Activated CD8-positive, alpha-beta memory T cell treated with anti-CD3 and anti-CD28 coated beads, Interleukin-2, amount 10 ng/mL, durations not matched to agents 7 days and 5 days (primary cell): Measurements from ENCODE around the gene GRIK1. TPM values are rescaled to one million over a fixed set of nuclear protein-coding genes. Genes with fewer than 3 reads are reported as not detected.

Source experiments
- ATAC-seq: fragments of 150-1000 bp; cut with Tn5 transposase; one replicate; pipeline ENCODE4 v1.10.0; 2021; ENCODE audit warnings: moderate library complexity
- CTCF ChIA-PET: fragments of 350-600 bp; sonication (Branson Sonifier 250); formaldehyde crosslinking; loops from one replicate; lab custom pipeline; 2021; ENCODE audit warnings: antibody characterized with exemption; lab: Charles Lee
- DNase-seq: peaks from one replicate; pipeline ENCODE4 v3.0.0-alpha.2; 2020
- H3K27ac Mint-ChIP-seq: one replicate; pipeline ENCODE4 v1.8.0; 2021; ENCODE audit warnings: mild to moderate bottlenecking, mixed read lengths
- H3K27me3 Mint-ChIP-seq: one replicate; pipeline ENCODE4 v1.8.0; 2021; ENCODE audit warnings: mixed read lengths
- H3K36me3 Mint-ChIP-seq: one replicate; pipeline ENCODE4 v1.8.0; 2021; ENCODE audit warnings: mild to moderate bottlenecking, mixed read lengths
- H3K4me1 Mint-ChIP-seq: one replicate; pipeline ENCODE4 v1.8.0; 2021; ENCODE audit warnings: mixed read lengths
- H3K4me3 Mint-ChIP-seq: one replicate; pipeline ENCODE4 v1.8.0; 2021; ENCODE audit warnings: mild to moderate bottlenecking, moderate library complexity, mixed read lengths
- H3K9me3 Mint-ChIP-seq: one replicate; pipeline ENCODE4 v1.8.0; 2022; ENCODE audit warnings: low read depth, mixed read lengths
- total RNA-seq, 2 experiments: library from RNA; stranded (reverse); gene quantifications; one replicate each; pipeline ENCODE4 v1.2.3, GENCODE V29; 2021

The GRIK1 gene
- total RNA-seq, 2 experiments from 2014 or later, result not detected

GRCh38 chr21:29640080-29640508, 299.7 kb downstream of the GRIK1 start:
- no peaks in the 10 kb centered on the region for H3K4me1 Mint-ChIP-seq
- ATAC-seq, result no peak
- no peak for DNase-seq
- H3K4me3 Mint-ChIP-seq, result no peak overlapping the region
- CTCF ChIA-PET, result no interaction called here
- H3K27me3 Mint-ChIP-seq, result no peaks in the 10 kb centered on the region
- H3K9me3 Mint-ChIP-seq, result no peaks in the 10 kb centered on the region
- H3K27ac Mint-ChIP-seq, result no peak overlapping the region
- no peaks in the 10 kb centered on the region for H3K36me3 Mint-ChIP-seq

- DNase-seq (no peak), ATAC-seq (no peak)
- Mint-ChIP-seq H3K36me3 (no peaks in the 10 kb centered on the region), H3K4me3 (no peak overlapping the region), H3K27me3 (no peaks in the 10 kb centered on the region), H3K27ac (no peak overlapping the region), H3K4me1 (no peaks in the 10 kb centered on the region), H3K9me3 (no peaks in the 10 kb centered on the region)
- CTCF ChIA-PET, result no interaction called here
Measured at GRCh38 chr21:29639366-29640079, 300.3 kb downstream of the GRIK1 start.

DNA sequence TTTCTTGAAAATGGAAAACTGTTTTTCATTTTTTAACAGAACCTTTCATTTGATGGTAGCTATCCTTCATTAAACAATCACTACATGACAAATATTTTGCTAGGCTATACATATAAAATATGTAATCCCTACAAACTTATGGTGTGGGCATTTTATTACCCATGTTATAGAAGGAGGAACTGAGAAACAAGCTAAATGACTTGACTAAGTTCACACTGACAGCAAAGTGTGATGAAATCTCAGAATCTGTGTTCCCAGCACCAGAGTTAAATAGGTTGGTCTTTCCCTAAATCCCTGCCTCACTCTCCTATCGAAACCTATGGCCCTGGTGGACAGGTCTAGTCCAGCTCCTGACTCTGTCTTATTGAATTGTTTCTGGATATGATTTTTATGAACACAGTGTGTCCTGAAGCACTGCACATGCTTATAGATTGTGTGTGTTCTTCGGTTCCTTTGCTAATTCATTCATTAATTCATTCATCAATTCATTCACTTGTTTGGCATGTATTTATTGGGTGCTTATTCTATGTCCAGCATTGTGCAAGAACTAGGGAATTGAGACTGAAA, 301.0 kb downstream of the GRIK1 start:
- no peak overlapping the region for H3K4me3 Mint-ChIP-seq
- no peak for DNase-seq
- no peak overlapping the region for H3K27ac Mint-ChIP-seq
- no peaks in the 10 kb centered on the region for H3K9me3 Mint-ChIP-seq
- no peaks in the 10 kb centered on the region for H3K36me3 Mint-ChIP-seq
- H3K27me3 Mint-ChIP-seq, result no peaks in the 10 kb centered on the region
- CTCF ChIA-PET, result no interaction called here
- ATAC-seq, result no peak
- no peaks in the 10 kb centered on the region for H3K4me1 Mint-ChIP-seq

GRCh38 chr21:29638138-29638537, 301.7 kb downstream of the GRIK1 start:
- CTCF ChIA-PET, result no interaction called here
- Mint-ChIP-seq H3K36me3 (no peaks in the 10 kb centered on the region), H3K27ac (no peak overlapping the region), H3K4me1 (no peaks in the 10 kb centered on the region), H3K9me3 (no peaks in the 10 kb centered on the region), H3K4me3 (no peak overlapping the region), H3K27me3 (no peaks in the 10 kb centered on the region)
- DNase-seq, result no peak
- ATAC-seq, result no peak

DNA sequence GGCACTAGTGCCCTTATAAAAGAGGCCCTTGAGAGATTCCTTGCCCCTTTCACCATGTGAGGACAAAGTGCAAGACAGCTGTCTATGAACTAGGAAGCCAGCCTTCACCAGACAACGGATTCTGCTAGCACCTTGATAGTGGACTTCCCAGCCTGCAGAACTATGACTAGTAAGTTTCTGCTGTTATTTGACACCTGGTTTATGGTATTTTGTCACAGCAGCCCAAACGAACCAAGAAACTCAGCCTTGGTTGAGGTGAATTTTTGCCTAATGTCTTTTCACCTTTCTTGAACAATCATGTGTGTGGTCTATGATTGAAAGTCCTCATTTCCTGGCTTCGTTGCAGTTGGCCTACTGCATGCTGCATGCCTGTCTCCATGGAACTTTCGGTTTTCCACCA, 302.2 kb downstream of the GRIK1 start:
- H3K4me3 Mint-ChIP-seq, result no peak overlapping the region
- no peaks in the 10 kb centered on the region for H3K4me1 Mint-ChIP-seq
- H3K36me3 Mint-ChIP-seq, result no peaks in the 10 kb centered on the region
- H3K27me3 Mint-ChIP-seq, result no peaks in the 10 kb centered on the region
- no peak for DNase-seq
- ATAC-seq, result no peak
- no peak overlapping the region for H3K27ac Mint-ChIP-seq
- CTCF ChIA-PET, result no interaction called here
- H3K9me3 Mint-ChIP-seq, result no peaks in the 10 kb centered on the region

DNA sequence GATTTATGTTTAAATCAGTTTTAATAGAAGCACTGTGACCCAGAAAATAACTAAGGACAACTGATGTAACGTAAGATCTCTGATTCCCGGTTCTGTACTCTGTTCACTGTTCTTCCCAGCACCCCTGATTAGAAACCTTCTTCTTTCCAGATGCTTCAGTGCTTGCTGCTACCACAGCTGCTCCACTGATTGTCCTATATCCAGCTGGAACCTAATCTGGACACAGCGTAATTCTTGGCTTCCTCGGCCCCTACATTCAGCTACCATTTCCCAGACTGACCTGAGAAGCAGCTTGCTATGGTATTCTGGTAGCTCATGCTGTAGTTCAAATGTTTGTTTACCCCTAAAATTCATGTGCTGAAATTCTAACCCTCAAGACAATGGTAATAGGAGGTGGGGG, 302.7 kb downstream of the GRIK1 start:
- Mint-ChIP-seq H3K36me3 (no peaks in the 10 kb centered on the region), H3K27ac (no peak overlapping the region), H3K27me3 (no peaks in the 10 kb centered on the region), H3K9me3 (no peaks in the 10 kb centered on the region), H3K4me3 (no peak overlapping the region), H3K4me1 (no peaks in the 10 kb centered on the region)
- CTCF ChIA-PET, result interaction anchor here (1.3 kb wide), 1 partner anchor 162 kb away, joined by 3 read pairs; no protein-coding TSS in a partner anchor
- no peak for DNase-seq
- no peak for ATAC-seq

DNA sequence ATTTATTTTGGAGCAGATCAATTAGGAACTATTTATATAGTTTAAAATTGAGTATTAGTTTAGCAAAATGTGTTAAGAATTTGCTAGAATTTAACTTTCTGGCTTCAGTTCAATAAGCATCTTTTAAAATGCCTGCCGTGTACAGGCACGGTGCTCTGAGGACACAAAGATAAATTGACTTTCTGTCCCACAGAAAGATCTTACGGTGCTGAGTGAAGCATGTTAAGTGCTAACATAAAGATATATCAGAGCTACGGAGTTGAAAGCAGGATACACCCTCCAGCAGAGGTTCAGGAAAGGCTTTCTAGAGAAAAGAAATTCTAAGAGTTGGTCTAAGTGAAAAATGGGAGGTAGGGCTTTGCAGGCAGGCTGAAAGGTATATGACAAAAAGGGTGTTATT, 305.4 kb downstream of the GRIK1 start:
- no peaks in the 10 kb centered on the region for H3K27me3 Mint-ChIP-seq
- no peak overlapping the region for H3K27ac Mint-ChIP-seq
- H3K4me1 Mint-ChIP-seq, result no peaks in the 10 kb centered on the region
- ATAC-seq, result no peak
- no peaks in the 10 kb centered on the region for H3K36me3 Mint-ChIP-seq
- DNase-seq, result no peak
- no peaks in the 10 kb centered on the region for H3K9me3 Mint-ChIP-seq
- CTCF ChIA-PET, result no interaction called here
- no peak overlapping the region for H3K4me3 Mint-ChIP-seq

DNA sequence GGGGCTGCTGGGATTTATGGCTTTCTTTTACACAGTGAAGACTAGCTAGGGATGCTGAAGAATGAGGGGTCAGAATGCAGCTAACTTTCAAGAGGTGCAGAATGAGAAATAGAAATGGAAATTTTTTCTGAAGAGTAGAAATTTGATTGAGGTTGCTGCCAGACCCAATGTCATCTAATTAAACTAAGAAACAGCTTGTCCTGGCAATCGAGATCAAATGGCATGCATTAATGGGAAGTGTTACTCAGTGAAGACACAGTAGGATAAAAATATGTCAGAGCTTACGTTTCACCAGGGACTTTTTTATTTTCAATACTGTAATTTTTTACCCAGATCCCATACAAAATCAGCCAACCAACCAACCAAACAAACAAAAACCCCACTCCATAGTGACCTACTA, 306.0 kb downstream of the GRIK1 start:
- H3K4me3 Mint-ChIP-seq, result no peak overlapping the region
- no peaks in the 10 kb centered on the region for H3K36me3 Mint-ChIP-seq
- no peak for DNase-seq
- CTCF ChIA-PET, result no interaction called here
- no peak for ATAC-seq
- H3K9me3 Mint-ChIP-seq, result no peaks in the 10 kb centered on the region
- no peaks in the 10 kb centered on the region for H3K27me3 Mint-ChIP-seq
- no peak overlapping the region for H3K27ac Mint-ChIP-seq
- no peaks in the 10 kb centered on the region for H3K4me1 Mint-ChIP-seq

GRCh38 chr21:29630441-29630840, 309.4 kb downstream of the GRIK1 start:
- Mint-ChIP-seq H3K9me3 (no peaks in the 10 kb centered on the region), H3K27ac (no peak overlapping the region), H3K27me3 (no peaks in the 10 kb centered on the region), H3K36me3 (no peaks in the 10 kb centered on the region), H3K4me1 (no peaks in the 10 kb centered on the region), H3K4me3 (no peak overlapping the region)
- no peak for ATAC-seq
- CTCF ChIA-PET, result no interaction called here
- DNase-seq, result no peak

DNA sequence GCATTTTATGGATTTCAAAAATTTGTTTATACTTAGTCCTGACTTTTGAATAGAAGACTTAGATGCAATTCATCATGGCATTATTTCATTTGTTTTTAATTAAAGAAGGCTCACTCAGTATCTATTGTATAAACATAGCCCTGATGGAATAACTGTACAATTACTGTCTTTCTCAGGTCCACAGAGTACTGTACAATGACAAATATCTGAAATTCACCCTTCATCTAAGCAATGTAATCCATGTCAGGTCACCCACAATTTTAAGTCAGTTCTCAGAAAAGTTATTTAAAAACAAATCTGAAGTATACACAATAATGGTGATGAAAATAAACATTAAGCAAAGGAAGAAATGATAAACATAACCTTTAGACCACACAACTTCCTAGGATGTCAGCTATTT, 311.9 kb downstream of the GRIK1 start:
- Mint-ChIP-seq H3K4me1 (no peaks in the 10 kb centered on the region), H3K36me3 (no peaks in the 10 kb centered on the region), H3K9me3 (no peaks in the 10 kb centered on the region), H3K4me3 (no peak overlapping the region), H3K27me3 (no peaks in the 10 kb centered on the region), H3K27ac (no peak overlapping the region)
- CTCF ChIA-PET, result no interaction called here
- DNase-seq, result no peak
- no peak for ATAC-seq

DNA sequence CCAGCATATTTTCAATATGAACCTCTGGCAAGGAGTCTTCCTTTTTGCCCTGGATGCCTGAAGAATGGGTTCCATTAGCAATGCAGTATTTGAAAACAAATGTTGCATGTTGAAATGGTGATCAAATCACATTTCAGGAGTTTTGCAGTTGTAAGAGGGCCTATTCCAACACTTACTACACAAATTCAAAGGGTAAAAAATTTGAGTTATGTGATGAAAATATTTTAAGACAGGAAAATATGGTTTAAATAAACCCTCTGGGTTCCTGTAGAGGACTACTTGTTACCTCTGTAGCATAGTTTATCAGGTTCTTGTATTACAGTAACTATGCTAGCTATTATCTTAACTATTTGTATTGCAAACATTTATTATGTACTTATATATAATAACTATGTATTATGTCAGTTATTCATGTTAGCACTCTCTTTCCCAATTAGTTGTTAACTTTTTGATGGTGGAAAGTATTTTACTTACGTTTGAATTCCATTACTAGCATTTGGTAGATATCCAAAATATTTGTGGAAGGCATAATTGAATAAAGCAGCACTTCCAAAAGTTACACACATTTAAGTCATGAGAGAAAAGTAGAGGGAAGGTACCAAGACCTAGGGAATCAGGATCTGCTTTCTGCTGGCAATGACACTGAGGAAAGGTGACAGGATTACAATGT, 312.9 kb downstream of the GRIK1 start:
- Mint-ChIP-seq H3K9me3 (no peaks in the 10 kb centered on the region), H3K4me1 (no peaks in the 10 kb centered on the region), H3K27ac (no peak overlapping the region), H3K4me3 (no peak overlapping the region), H3K27me3 (no peaks in the 10 kb centered on the region), H3K36me3 (no peaks in the 10 kb centered on the region)
- CTCF ChIA-PET, result no interaction called here
- DNase-seq, result no peak
- ATAC-seq, result no peak

- CTCF ChIA-PET, result no interaction called here
- ATAC-seq (no peak), DNase-seq (no peak)
- Mint-ChIP-seq H3K27me3 (no peaks in the 10 kb centered on the region), H3K36me3 (no peaks in the 10 kb centered on the region), H3K9me3 (no peaks in the 10 kb centered on the region), H3K4me1 (no peaks in the 10 kb centered on the region), H3K4me3 (no peak overlapping the region), H3K27ac (no peak overlapping the region)
Measured at GRCh38 chr21:29625990-29626389, 313.8 kb downstream of the GRIK1 start.

GRCh38 chr21:29624776-29625175, 315.0 kb downstream of the GRIK1 start:
- Mint-ChIP-seq H3K27me3 (no peaks in the 10 kb centered on the region), H3K27ac (no peak overlapping the region), H3K4me3 (no peak overlapping the region), H3K36me3 (no peaks in the 10 kb centered on the region), H3K4me1 (no peaks in the 10 kb centered on the region), H3K9me3 (no peaks in the 10 kb centered on the region)
- no peak for DNase-seq
- ATAC-seq, result no peak
- CTCF ChIA-PET, result no interaction called here

GRCh38 chr21:29621525-29621924, 318.3 kb downstream of the GRIK1 start:
- CTCF ChIA-PET, result no interaction called here
- Mint-ChIP-seq H3K27me3 (no peaks in the 10 kb centered on the region), H3K9me3 (no peaks in the 10 kb centered on the region), H3K4me3 (no peak overlapping the region), H3K27ac (no peak overlapping the region), H3K4me1 (no peaks in the 10 kb centered on the region), H3K36me3 (no peaks in the 10 kb centered on the region)
- no peak for ATAC-seq
- no peak for DNase-seq
